ENCODE results near the gene KRTAP12-1.

DNA sequence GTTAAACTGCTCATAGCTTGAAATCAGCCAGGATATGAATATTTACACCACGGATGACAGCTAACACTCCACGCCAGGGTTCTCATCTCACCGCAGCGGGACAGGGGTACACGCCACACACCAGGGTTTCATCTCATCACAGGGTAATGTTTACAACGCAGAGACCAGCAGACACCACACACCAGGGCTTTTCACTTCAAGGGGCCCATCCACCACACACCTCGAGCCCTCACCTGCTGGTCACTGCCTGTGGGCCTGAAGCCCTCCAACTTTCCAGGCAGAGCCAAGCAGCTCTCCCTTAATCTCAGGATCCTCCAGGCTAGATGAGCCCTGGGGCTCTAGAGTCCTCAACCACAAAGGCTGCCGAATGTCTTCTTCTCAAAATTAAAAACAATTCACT is 13.7 kb upstream of the KRTAP12-1 start:
- TF ChIP-seq, protein P1, sequence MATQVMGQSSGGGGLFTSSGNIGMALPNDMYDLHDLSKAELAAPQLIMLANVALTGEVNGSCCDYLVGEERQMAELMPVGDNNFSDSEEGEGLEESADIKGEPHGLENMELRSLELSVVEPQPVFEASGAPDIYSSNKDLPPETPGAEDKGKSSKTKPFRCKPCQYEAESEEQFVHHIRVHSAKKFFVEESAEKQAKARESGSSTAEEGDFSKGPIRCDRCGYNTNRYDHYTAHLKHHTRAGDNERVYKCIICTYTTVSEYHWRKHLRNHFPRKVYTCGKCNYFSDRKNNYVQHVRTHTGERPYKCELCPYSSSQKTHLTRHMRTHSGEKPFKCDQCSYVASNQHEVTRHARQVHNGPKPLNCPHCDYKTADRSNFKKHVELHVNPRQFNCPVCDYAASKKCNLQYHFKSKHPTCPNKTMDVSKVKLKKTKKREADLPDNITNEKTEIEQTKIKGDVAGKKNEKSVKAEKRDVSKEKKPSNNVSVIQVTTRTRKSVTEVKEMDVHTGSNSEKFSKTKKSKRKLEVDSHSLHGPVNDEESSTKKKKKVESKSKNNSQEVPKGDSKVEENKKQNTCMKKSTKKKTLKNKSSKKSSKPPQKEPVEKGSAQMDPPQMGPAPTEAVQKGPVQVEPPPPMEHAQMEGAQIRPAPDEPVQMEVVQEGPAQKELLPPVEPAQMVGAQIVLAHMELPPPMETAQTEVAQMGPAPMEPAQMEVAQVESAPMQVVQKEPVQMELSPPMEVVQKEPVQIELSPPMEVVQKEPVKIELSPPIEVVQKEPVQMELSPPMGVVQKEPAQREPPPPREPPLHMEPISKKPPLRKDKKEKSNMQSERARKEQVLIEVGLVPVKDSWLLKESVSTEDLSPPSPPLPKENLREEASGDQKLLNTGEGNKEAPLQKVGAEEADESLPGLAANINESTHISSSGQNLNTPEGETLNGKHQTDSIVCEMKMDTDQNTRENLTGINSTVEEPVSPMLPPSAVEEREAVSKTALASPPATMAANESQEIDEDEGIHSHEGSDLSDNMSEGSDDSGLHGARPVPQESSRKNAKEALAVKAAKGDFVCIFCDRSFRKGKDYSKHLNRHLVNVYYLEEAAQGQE (IDR thresholded peaks at IDR 0.05; ENCODE audit: insufficient read depth in 1 of 2, low read depth in 2 of 2, low read length in 1 of 2): no peak
- TF ChIP-seq, protein P2, sequence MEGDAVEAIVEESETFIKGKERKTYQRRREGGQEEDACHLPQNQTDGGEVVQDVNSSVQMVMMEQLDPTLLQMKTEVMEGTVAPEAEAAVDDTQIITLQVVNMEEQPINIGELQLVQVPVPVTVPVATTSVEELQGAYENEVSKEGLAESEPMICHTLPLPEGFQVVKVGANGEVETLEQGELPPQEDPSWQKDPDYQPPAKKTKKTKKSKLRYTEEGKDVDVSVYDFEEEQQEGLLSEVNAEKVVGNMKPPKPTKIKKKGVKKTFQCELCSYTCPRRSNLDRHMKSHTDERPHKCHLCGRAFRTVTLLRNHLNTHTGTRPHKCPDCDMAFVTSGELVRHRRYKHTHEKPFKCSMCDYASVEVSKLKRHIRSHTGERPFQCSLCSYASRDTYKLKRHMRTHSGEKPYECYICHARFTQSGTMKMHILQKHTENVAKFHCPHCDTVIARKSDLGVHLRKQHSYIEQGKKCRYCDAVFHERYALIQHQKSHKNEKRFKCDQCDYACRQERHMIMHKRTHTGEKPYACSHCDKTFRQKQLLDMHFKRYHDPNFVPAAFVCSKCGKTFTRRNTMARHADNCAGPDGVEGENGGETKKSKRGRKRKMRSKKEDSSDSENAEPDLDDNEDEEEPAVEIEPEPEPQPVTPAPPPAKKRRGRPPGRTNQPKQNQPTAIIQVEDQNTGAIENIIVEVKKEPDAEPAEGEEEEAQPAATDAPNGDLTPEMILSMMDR (IDR thresholded peaks at IDR 0.05): no peak
- TF ChIP-seq POLR2AphosphoS5 (IDR thresholded peaks at IDR 0.05; ENCODE audit: low read depth, low read length): no peak
